Panc1 (cell line): ENCODE measurements around the gene SPPL2C. TPM values are rescaled to one million over a fixed set of nuclear protein-coding genes. Genes with fewer than 3 reads are reported as not detected.

Source experiments
- ATAC-seq: fragments of 200-7000 bp; cut with Tn5 transposase; 2 replicates; pipeline ENCODE4 v1.9.1; 2020; ENCODE audit warnings: mild to moderate bottlenecking, moderate library complexity
- BruUV-seq: library from RNA; stranded (reverse); fragments of 400-500 nt; replicated peaks from 2 replicates; lab custom pipeline; 2021; lab: Mats Ljungman, UMichigan
- CTCF ChIA-PET: fragments of 300-600 bp; sonication (Branson Sonifier 250); formaldehyde crosslinking; loops from one replicate; lab custom pipeline; 2022; ENCODE audit warnings: antibody characterized with exemption; lab: Charles Lee
- POLR2A ChIA-PET: fragments of 300-600 bp; sonication (Branson Sonifier 250); formaldehyde crosslinking; loops from one replicate; lab custom pipeline; 2022; ENCODE audit warnings: antibody characterized with exemption; lab: Charles Lee
- DNase-seq: peaks from one replicate; pipeline ENCODE4 v3.0.0-alpha.2; 2010; ENCODE audit warnings: low read depth, low spot score
- H3K27ac ChIP-seq: 2 replicates; pipeline ENCODE4 v1.5.1; 2011; ENCODE audit warnings: mild to moderate bottlenecking, low read length, inconsistent platforms
- H3K27me3 ChIP-seq: fragments of 200-500 bp; sonication (Bioruptor generic); 2 replicates; pipeline ENCODE4 v1.6.0; 2014; ENCODE audit warnings: low read length, inconsistent platforms; ENCODE audit not compliant: control insufficient read depth, insufficient read depth
- H3K36me3 ChIP-seq: fragments of 200-500 bp; sonication (Bioruptor generic); 2 replicates; pipeline ENCODE4 v1.5.1; 2014; ENCODE audit warnings: inconsistent platforms, mild to moderate bottlenecking, low read length, moderate library complexity; ENCODE audit not compliant: control insufficient read depth, insufficient read depth
- H3K4me1 ChIP-seq: 2 replicates; pipeline ENCODE4 v1.5.1; 2011; ENCODE audit warnings: inconsistent platforms, mild to moderate bottlenecking, low read length, moderate library complexity; ENCODE audit not compliant: control insufficient read depth, insufficient read depth
- H3K4me3 ChIP-seq, 2 experiments: 2 replicates each; pipeline ENCODE4 v1.5.1; 2011 to 2012; ENCODE audit warnings: low read depth in 2 of 2, low read length in 2 of 2, mild to moderate bottlenecking in 2 of 2, inconsistent platforms in 1 of 2, moderate library complexity in 1 of 2
- H3K9me3 ChIP-seq: fragments of 200-500 bp; sonication (Bioruptor generic); 2 replicates; pipeline ENCODE4 v1.5.1; 2014; ENCODE audit warnings: low read depth, mild to moderate bottlenecking, inconsistent platforms, low read length, moderate library complexity; ENCODE audit not compliant: control insufficient read depth, insufficient read depth
- POLR2AphosphoS5 ChIP-seq: IDR thresholded peaks from 2 replicates; pipeline ENCODE4 v1.6.1; 2012; ENCODE audit warnings: mild to moderate bottlenecking, low read depth, low read length, moderate library complexity
- SIN3A ChIP-seq: IDR thresholded peaks from 2 replicates; pipeline ENCODE4 v1.6.1; 2012; ENCODE audit warnings: low read depth, mild to moderate bottlenecking, low read length, moderate library complexity, borderline replicate concordance; ENCODE audit not compliant: insufficient read depth
- TCF7L2 ChIP-seq: IDR thresholded peaks from 2 replicates; pipeline ENCODE4 v1.6.1; 2011; ENCODE audit warnings: mild to moderate bottlenecking, low read depth, low read length, inconsistent platforms
- in situ Hi-C: cut with HindIII; loops from 2 replicates; pipeline ENCODE4 v1.10.0; 2016; ENCODE audit warnings: low sequenced_read_pairs, low pct_unique_long_range_greater_than_20kb
- intact Hi-C: fragments of 100-400 bp; cut with micrococcal nuclease; formaldehyde crosslinking; loops from one replicate; pipeline ENCODE4 v1.10.0; 2022; ENCODE audit not compliant: unreplicated experiment
- total RNA-seq: library from RNA; stranded (reverse); gene quantifications from one replicate; pipeline ENCODE4 v1.2.1, GENCODE V29; 2021; ENCODE audit not compliant: unreplicated experiment
- TF ChIP-seq, protein P1 (sequence below), 2 experiments: IDR thresholded peaks; 2 replicates each; pipeline ENCODE4 v1.6.1; 2011 to 2012; ENCODE audit warnings: low read depth in 2 of 2, control low read depth in 1 of 2, low read length in 1 of 2, mild to moderate bottlenecking in 1 of 2, moderate library complexity in 1 of 2; ENCODE audit not compliant: insufficient read depth in 1 of 2
- TF ChIP-seq, protein P2 (sequence below): fragments of 450-650 bp; IDR thresholded peaks from 2 replicates; pipeline ENCODE4 v1.5.1; 2017; ENCODE audit warnings: mild to moderate bottlenecking

SPPL2C gene
- total RNA-seq, 1 experiment from 2014 or later: not detected

DNA sequence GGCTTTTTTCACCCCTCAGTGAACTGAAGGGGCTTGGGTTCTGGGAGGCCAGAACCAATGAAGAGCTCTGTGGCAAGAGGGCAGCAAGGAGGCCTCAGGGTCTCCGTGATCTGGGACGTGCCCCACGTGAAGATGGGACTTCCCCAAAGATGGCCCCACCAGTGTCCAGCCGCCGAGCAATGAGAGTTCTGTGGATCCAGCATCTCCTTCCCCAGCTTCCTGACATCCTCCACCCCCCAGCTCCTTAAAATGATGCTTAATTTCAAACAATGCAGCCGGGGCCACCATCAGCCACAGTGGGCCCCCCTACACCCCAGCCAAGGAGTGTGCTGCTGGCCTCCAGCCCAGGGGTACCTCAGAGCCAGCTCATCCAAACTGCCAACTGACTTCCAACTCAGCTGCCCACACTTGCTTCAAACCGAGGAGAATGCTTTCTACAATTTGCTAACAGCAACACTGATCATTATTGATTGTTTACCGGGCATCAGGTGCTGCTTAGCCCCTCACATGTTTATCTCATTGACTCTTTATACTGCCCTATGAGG, 5.9 kb upstream of the SPPL2C start:
- CTCF ChIA-PET: no interaction called here
- Histone ChIP-seq H3K27me3 (no peaks in the 10 kb centered on the region), H3K36me3 (no peaks in the 10 kb centered on the region), H3K4me1 (no peaks in the 10 kb centered on the region), H3K9me3 (no peaks in the 10 kb centered on the region), H3K27ac (no peak overlapping the region), H3K4me3 (no peak overlapping the region)
- no TSS peak for BruUV-seq
- POLR2A ChIA-PET: no interaction called here
- ATAC-seq (no peak), DNase-seq (no peak)
- in situ Hi-C loops (no loop called here), intact Hi-C loops (loop anchor here (10.0 kb wide), 1 partner anchor 114 kb away; no protein-coding TSS in a partner anchor)
- TF ChIP-seq SIN3A (no peak), TCF7L2 (no peak)
- TF ChIP-seq, protein P1, sequence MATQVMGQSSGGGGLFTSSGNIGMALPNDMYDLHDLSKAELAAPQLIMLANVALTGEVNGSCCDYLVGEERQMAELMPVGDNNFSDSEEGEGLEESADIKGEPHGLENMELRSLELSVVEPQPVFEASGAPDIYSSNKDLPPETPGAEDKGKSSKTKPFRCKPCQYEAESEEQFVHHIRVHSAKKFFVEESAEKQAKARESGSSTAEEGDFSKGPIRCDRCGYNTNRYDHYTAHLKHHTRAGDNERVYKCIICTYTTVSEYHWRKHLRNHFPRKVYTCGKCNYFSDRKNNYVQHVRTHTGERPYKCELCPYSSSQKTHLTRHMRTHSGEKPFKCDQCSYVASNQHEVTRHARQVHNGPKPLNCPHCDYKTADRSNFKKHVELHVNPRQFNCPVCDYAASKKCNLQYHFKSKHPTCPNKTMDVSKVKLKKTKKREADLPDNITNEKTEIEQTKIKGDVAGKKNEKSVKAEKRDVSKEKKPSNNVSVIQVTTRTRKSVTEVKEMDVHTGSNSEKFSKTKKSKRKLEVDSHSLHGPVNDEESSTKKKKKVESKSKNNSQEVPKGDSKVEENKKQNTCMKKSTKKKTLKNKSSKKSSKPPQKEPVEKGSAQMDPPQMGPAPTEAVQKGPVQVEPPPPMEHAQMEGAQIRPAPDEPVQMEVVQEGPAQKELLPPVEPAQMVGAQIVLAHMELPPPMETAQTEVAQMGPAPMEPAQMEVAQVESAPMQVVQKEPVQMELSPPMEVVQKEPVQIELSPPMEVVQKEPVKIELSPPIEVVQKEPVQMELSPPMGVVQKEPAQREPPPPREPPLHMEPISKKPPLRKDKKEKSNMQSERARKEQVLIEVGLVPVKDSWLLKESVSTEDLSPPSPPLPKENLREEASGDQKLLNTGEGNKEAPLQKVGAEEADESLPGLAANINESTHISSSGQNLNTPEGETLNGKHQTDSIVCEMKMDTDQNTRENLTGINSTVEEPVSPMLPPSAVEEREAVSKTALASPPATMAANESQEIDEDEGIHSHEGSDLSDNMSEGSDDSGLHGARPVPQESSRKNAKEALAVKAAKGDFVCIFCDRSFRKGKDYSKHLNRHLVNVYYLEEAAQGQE (IDR thresholded peaks at IDR 0.05; ENCODE audit: insufficient read depth in 1 of 2, low read depth in 2 of 2, low read length in 1 of 2): no peak
- TF ChIP-seq, protein P2, sequence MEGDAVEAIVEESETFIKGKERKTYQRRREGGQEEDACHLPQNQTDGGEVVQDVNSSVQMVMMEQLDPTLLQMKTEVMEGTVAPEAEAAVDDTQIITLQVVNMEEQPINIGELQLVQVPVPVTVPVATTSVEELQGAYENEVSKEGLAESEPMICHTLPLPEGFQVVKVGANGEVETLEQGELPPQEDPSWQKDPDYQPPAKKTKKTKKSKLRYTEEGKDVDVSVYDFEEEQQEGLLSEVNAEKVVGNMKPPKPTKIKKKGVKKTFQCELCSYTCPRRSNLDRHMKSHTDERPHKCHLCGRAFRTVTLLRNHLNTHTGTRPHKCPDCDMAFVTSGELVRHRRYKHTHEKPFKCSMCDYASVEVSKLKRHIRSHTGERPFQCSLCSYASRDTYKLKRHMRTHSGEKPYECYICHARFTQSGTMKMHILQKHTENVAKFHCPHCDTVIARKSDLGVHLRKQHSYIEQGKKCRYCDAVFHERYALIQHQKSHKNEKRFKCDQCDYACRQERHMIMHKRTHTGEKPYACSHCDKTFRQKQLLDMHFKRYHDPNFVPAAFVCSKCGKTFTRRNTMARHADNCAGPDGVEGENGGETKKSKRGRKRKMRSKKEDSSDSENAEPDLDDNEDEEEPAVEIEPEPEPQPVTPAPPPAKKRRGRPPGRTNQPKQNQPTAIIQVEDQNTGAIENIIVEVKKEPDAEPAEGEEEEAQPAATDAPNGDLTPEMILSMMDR: no peak

- in situ Hi-C loops: no loop called here
- no peak overlapping the region for H3K4me3 ChIP-seq
- no TSS peak for BruUV-seq
- ATAC-seq (no peak), DNase-seq (no peak)
- no peaks in the 10 kb centered on the region for H3K36me3 ChIP-seq
- H3K27ac ChIP-seq: no peak overlapping the region
- ChIA-PET POLR2A (no interaction called here), CTCF (no interaction called here)
- H3K9me3 ChIP-seq: no peaks in the 10 kb centered on the region
- intact Hi-C loops: loop anchor here (10.0 kb wide), 1 partner anchor 115 kb away; no protein-coding TSS in a partner anchor
- no peaks in the 10 kb centered on the region for H3K27me3 ChIP-seq
- no peak for TF ChIP-seq SIN3A
- H3K4me1 ChIP-seq: no peaks in the 10 kb centered on the region
Observed at GRCh38 chr17:45839442-45839841, 5.2 kb upstream of the SPPL2C start.

DNA sequence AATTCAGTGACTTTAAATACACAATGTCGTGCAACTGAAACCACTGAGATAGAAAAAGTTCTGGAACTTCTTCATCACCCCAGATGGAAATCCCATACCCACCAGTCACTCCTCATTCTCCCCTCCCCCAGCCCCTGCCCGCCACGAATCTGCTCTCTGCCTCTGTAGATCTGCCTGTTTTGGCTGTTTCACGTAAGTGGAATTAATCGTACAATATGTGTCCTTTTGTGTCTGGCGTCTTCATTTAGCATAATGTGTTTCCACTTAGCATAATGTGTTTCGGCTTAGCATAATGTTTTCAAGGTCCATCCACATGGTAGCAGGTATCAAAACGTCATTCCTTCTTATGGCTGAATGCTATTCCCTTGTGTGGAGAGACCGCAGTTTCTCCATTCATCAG, 3.5 kb upstream of the SPPL2C start:
- in situ Hi-C loops (no loop called here), intact Hi-C loops (no loop called here)
- no TSS peak for BruUV-seq
- TF ChIP-seq, protein P2: no peak
- no peak for TF ChIP-seq POLR2AphosphoS5
- TF ChIP-seq SIN3A: no peak
- TF ChIP-seq, protein P1 (IDR thresholded peaks at IDR 0.05; ENCODE audit: insufficient read depth in 1 of 2, low read depth in 2 of 2, low read length in 1 of 2): no peak
- TF ChIP-seq TCF7L2: no peak
- H3K36me3 ChIP-seq: no peaks in the 10 kb centered on the region
- H3K4me1 ChIP-seq: no peaks in the 10 kb centered on the region
- ATAC-seq (no peak), DNase-seq (no peak)
- ChIA-PET POLR2A (no interaction called here), CTCF (no interaction called here)
- no peak overlapping the region for H3K4me3 ChIP-seq
- no peaks in the 10 kb centered on the region for H3K9me3 ChIP-seq
- H3K27ac ChIP-seq: no peak overlapping the region
- no peaks in the 10 kb centered on the region for H3K27me3 ChIP-seq
